Activated T-helper 17 cell treated with anti-CD3 and anti-CD28 coated beads, Interleukin-2, amount 50 U/mL, for 72 hours (primary cell): ENCODE measurements around the gene IL15. TPM values are rescaled to one million over a fixed set of nuclear protein-coding genes. Genes with fewer than 3 reads are reported as not detected.

Experiments used
- ATAC-seq: fragments of 150-1000 bp; cut with Tn5 transposase; replicated peaks from 2 replicates; pipeline ENCODE4 v1.10.0; 2021; ENCODE audit warnings: mild to moderate bottlenecking, moderate library complexity
- H3K27ac Mint-ChIP-seq: one replicate; pipeline ENCODE4 v1.8.0; 2022; ENCODE audit warnings: mixed read lengths
- H3K27me3 Mint-ChIP-seq: one replicate; pipeline ENCODE4 v1.8.0; 2022; ENCODE audit warnings: mixed read lengths
- H3K36me3 Mint-ChIP-seq: one replicate; pipeline ENCODE4 v1.8.0; 2022; ENCODE audit warnings: low read depth, mild to moderate bottlenecking, mixed read lengths
- H3K4me1 Mint-ChIP-seq: one replicate; pipeline ENCODE4 v1.8.0; 2022; ENCODE audit warnings: mixed read lengths
- H3K4me3 Mint-ChIP-seq: one replicate; pipeline ENCODE4 v1.8.0; 2022; ENCODE audit warnings: mild to moderate bottlenecking, mixed read lengths
- H3K9me3 Mint-ChIP-seq: one replicate; pipeline ENCODE4 v1.8.0; 2022; ENCODE audit warnings: mixed read lengths
- total RNA-seq, 2 donors: library from RNA; stranded (reverse); gene quantifications; one replicate each; pipeline ENCODE4 v1.2.3, GENCODE V29; 2022

The IL15 gene
- total RNA-seq, 2 donors from 2014 or later = 2.7 to 3.4 TPM

- no peak overlapping the region for H3K27ac Mint-ChIP-seq
- no peaks in the 10 kb centered on the region for H3K36me3 Mint-ChIP-seq
- peaks cover 11% of the 10 kb centered on the region for H3K4me1 Mint-ChIP-seq
- H3K27me3 Mint-ChIP-seq = no peaks in the 10 kb centered on the region
- H3K9me3 Mint-ChIP-seq = no peaks in the 10 kb centered on the region
- no peak for ATAC-seq
- peak overlapping the region; percentile 93 for H3K4me3 Mint-ChIP-seq
Measured at GRCh38 chr4:141637565-141637964, 1.2 kb downstream of the IL15 start.

- H3K36me3 Mint-ChIP-seq = no peaks in the 10 kb centered on the region
- H3K27me3 Mint-ChIP-seq = no peaks in the 10 kb centered on the region
- H3K4me1 Mint-ChIP-seq = peaks cover 13% of the 10 kb centered on the region
- H3K9me3 Mint-ChIP-seq = no peaks in the 10 kb centered on the region
- no peak overlapping the region for H3K27ac Mint-ChIP-seq
- H3K4me3 Mint-ChIP-seq = peak overlapping the region; percentile 7
- no peak for ATAC-seq
Measured at GRCh38 chr4:141638230-141638629, 1.8 kb downstream of the IL15 start.

GRCh38 chr4:141640696-141641095 lies 4.3 kb downstream of the IL15 start:
- Mint-ChIP-seq H3K36me3 (no peaks in the 10 kb centered on the region), H3K9me3 (no peaks in the 10 kb centered on the region), H3K4me1 (peaks cover 22% of the 10 kb centered on the region), H3K27ac (no peak overlapping the region), H3K27me3 (no peaks in the 10 kb centered on the region), H3K4me3 (no peak overlapping the region)
- no peak for ATAC-seq

GRCh38 chr4:141642063-141642462 lies 5.7 kb downstream of the IL15 start:
- no peak overlapping the region for H3K4me3 Mint-ChIP-seq
- no peak overlapping the region for H3K27ac Mint-ChIP-seq
- no peak for ATAC-seq
- no peaks in the 10 kb centered on the region for H3K9me3 Mint-ChIP-seq
- no peaks in the 10 kb centered on the region for H3K27me3 Mint-ChIP-seq
- H3K4me1 Mint-ChIP-seq = peaks cover 22% of the 10 kb centered on the region
- H3K36me3 Mint-ChIP-seq = no peaks in the 10 kb centered on the region

- Mint-ChIP-seq H3K9me3 (no peaks in the 10 kb centered on the region), H3K36me3 (no peaks in the 10 kb centered on the region), H3K4me3 (no peak overlapping the region), H3K4me1 (peaks cover 22% of the 10 kb centered on the region), H3K27ac (no peak overlapping the region), H3K27me3 (no peaks in the 10 kb centered on the region)
- peak; percentile 71 for ATAC-seq
Measured at GRCh38 chr4:141642711-141643110, 6.3 kb downstream of the IL15 start.

GRCh38 chr4:141643557-141643956 lies 7.2 kb downstream of the IL15 start:
- Mint-ChIP-seq H3K9me3 (no peaks in the 10 kb centered on the region), H3K4me1 (peaks cover 19% of the 10 kb centered on the region), H3K27me3 (no peaks in the 10 kb centered on the region), H3K36me3 (no peaks in the 10 kb centered on the region), H3K4me3 (peak overlapping the region; percentile 22), H3K27ac (peak overlapping the region; percentile 25)
- peak; percentile 91 for ATAC-seq

- peaks cover 11% of the 10 kb centered on the region for H3K4me1 Mint-ChIP-seq
- H3K36me3 Mint-ChIP-seq = no peaks in the 10 kb centered on the region
- no peak for ATAC-seq
- H3K27ac Mint-ChIP-seq = no peak overlapping the region
- H3K4me3 Mint-ChIP-seq = no peak overlapping the region
- no peaks in the 10 kb centered on the region for H3K9me3 Mint-ChIP-seq
- H3K27me3 Mint-ChIP-seq = no peaks in the 10 kb centered on the region
Measured at GRCh38 chr4:141645611-141646340, 9.4 kb downstream of the IL15 start.

GRCh38 chr4:141646969-141647368 lies 10.6 kb downstream of the IL15 start:
- ATAC-seq = no peak
- no peak overlapping the region for H3K27ac Mint-ChIP-seq
- peaks cover 11% of the 10 kb centered on the region for H3K4me1 Mint-ChIP-seq
- no peaks in the 10 kb centered on the region for H3K27me3 Mint-ChIP-seq
- H3K9me3 Mint-ChIP-seq = no peaks in the 10 kb centered on the region
- no peak overlapping the region for H3K4me3 Mint-ChIP-seq
- H3K36me3 Mint-ChIP-seq = no peaks in the 10 kb centered on the region

GRCh38 chr4:141647966-141648365 lies 11.6 kb downstream of the IL15 start:
- Mint-ChIP-seq H3K27ac (no peak overlapping the region), H3K27me3 (no peaks in the 10 kb centered on the region), H3K4me1 (peaks cover 11% of the 10 kb centered on the region), H3K4me3 (no peak overlapping the region), H3K9me3 (no peaks in the 10 kb centered on the region), H3K36me3 (no peaks in the 10 kb centered on the region)
- no peak for ATAC-seq

- peaks cover 9% of the 10 kb centered on the region for H3K4me1 Mint-ChIP-seq
- ATAC-seq = no peak
- no peaks in the 10 kb centered on the region for H3K36me3 Mint-ChIP-seq
- H3K4me3 Mint-ChIP-seq = no peak overlapping the region
- no peaks in the 10 kb centered on the region for H3K27me3 Mint-ChIP-seq
- H3K27ac Mint-ChIP-seq = no peak overlapping the region
- no peaks in the 10 kb centered on the region for H3K9me3 Mint-ChIP-seq
Measured at GRCh38 chr4:141652161-141652778, 15.9 kb downstream of the IL15 start.

GRCh38 chr4:141654098-141654497 lies 17.7 kb downstream of the IL15 start:
- no peaks in the 10 kb centered on the region for H3K27me3 Mint-ChIP-seq
- ATAC-seq = no peak
- H3K4me1 Mint-ChIP-seq = peaks cover 12% of the 10 kb centered on the region
- no peaks in the 10 kb centered on the region for H3K36me3 Mint-ChIP-seq
- no peak overlapping the region for H3K4me3 Mint-ChIP-seq
- H3K9me3 Mint-ChIP-seq = no peaks in the 10 kb centered on the region
- peak overlapping the region; percentile 13 for H3K27ac Mint-ChIP-seq

GRCh38 chr4:141656031-141656430 lies 19.6 kb downstream of the IL15 start:
- H3K4me1 Mint-ChIP-seq = peaks cover 15% of the 10 kb centered on the region
- no peaks in the 10 kb centered on the region for H3K9me3 Mint-ChIP-seq
- ATAC-seq = no peak
- H3K36me3 Mint-ChIP-seq = no peaks in the 10 kb centered on the region
- H3K4me3 Mint-ChIP-seq = no peak overlapping the region
- H3K27me3 Mint-ChIP-seq = no peaks in the 10 kb centered on the region
- H3K27ac Mint-ChIP-seq = no peak overlapping the region

- ATAC-seq = no peak
- Mint-ChIP-seq H3K9me3 (no peaks in the 10 kb centered on the region), H3K27ac (no peak overlapping the region), H3K4me1 (peaks cover 17% of the 10 kb centered on the region), H3K36me3 (no peaks in the 10 kb centered on the region), H3K4me3 (peak overlapping the region; percentile 12), H3K27me3 (no peaks in the 10 kb centered on the region)
Measured at GRCh38 chr4:141657550-141658250, 21.3 kb downstream of the IL15 start.

GRCh38 chr4:141658309-141658708 lies 21.9 kb downstream of the IL15 start:
- Mint-ChIP-seq H3K4me1 (peaks cover 17% of the 10 kb centered on the region), H3K4me3 (peak overlapping the region; percentile 12), H3K27me3 (no peaks in the 10 kb centered on the region), H3K36me3 (no peaks in the 10 kb centered on the region), H3K27ac (no peak overlapping the region), H3K9me3 (no peaks in the 10 kb centered on the region)
- ATAC-seq = no peak

- no peaks in the 10 kb centered on the region for H3K9me3 Mint-ChIP-seq
- H3K4me3 Mint-ChIP-seq = peak overlapping the region; percentile 7
- no peaks in the 10 kb centered on the region for H3K27me3 Mint-ChIP-seq
- H3K4me1 Mint-ChIP-seq = peaks cover 15% of the 10 kb centered on the region
- ATAC-seq = peak; percentile 28
- peak overlapping the region; percentile 12 for H3K27ac Mint-ChIP-seq
- H3K36me3 Mint-ChIP-seq = no peaks in the 10 kb centered on the region
Measured at GRCh38 chr4:141659539-141659938, 23.2 kb downstream of the IL15 start.
